Testis (tissue), 3 donors: ENCODE measurements around the gene U2AF2. TPM values are rescaled to one million over a fixed set of nuclear protein-coding genes. Genes with fewer than 3 reads are reported as not detected.
A peak's percentile ranks its signal among the peaks of the same experiment; 100 is the strongest.

ENCODE experiments used
- DNase-seq: peaks from one replicate; pipeline ENCODE4 v3.0.0-alpha.2; 2019
- H3K27ac ChIP-seq, 2 donors: fragments of 200-600 bp; sonication (generic); one replicate each; pipeline ENCODE4 v1.5.1; 2019
- H3K27me3 ChIP-seq: fragments of 200-600 bp; sonication (generic); one replicate; pipeline ENCODE4 v1.5.1; 2019
- H3K36me3 ChIP-seq: fragments of 200-600 bp; sonication (generic); one replicate; pipeline ENCODE4 v1.5.1; 2017; ENCODE audit warnings: low read depth; ENCODE audit errors: missing control alignments
- H3K4me1 ChIP-seq: fragments of 200-600 bp; sonication (generic); one replicate; pipeline ENCODE4 v1.5.1; 2019
- H3K4me3 ChIP-seq, 2 donors: fragments of 200-600 bp; sonication (generic); one replicate each; pipeline ENCODE4 v1.5.1; 2017 to 2019
- H3K9me3 ChIP-seq: fragments of 200-600 bp; sonication (generic); one replicate; pipeline ENCODE4 v1.5.1; 2017
- POLR2A ChIP-seq: fragments of 450-650 bp; IDR thresholded peaks from one replicate; pipeline ENCODE4 v1.6.1; 2017; ENCODE audit warnings: antibody characterized with exemption, mild to moderate bottlenecking, moderate library complexity
- WGBS, 2 donors: methylation state at CpG; one replicate each; pipeline ENCODE4 v1.1.5; 2018; 5-methylcytosine and 5-hydroxymethylcytosine counted together
- intact Hi-C: fragments of 100-400 bp; cut with DNase I; formaldehyde crosslinking; loops from one replicate; pipeline ENCODE4 v1.15.1; 2023; ENCODE audit warnings: low total_unique reads
- polyA plus RNA-seq: library from polyadenylated mRNA; stranded (reverse); fragments of 350-450 nt; fragmentation: Illumina TruSeq; extraction: RNeasy Lipid Tissue Mini Kit (QIAGEN cat#74804); gene quantifications from one replicate; pipeline ENCODE4 v1.2.3, GENCODE V29; 2014; ENCODE audit warnings: low read depth, low replicate concordance; ENCODE audit not compliant: insufficient read depth
- total RNA-seq, 2 donors: library from RNA; depleted of rRNA; stranded (reverse); fragments of >200 nt; gene quantifications; one replicate each; pipeline ENCODE4 v1.2.3, GENCODE V29; 2016
- TF ChIP-seq, protein P1 (sequence below), 3 experiments: fragments of 450-650 bp in 2 of 3; fragments of 200-600 bp in 1 of 3; sonication (generic) in 1 of 3; IDR thresholded peaks; one replicate each; pipeline ENCODE4 v1.5.1; 2016 to 2019; ENCODE audit warnings: antibody characterized with exemption in 3 of 3, mild to moderate bottlenecking in 2 of 3, moderate library complexity in 1 of 3

The U2AF2 gene
- total and polyA plus RNA-seq, 3 donors from 2014 or later = 163 to 281 (median 264) TPM

DNA sequence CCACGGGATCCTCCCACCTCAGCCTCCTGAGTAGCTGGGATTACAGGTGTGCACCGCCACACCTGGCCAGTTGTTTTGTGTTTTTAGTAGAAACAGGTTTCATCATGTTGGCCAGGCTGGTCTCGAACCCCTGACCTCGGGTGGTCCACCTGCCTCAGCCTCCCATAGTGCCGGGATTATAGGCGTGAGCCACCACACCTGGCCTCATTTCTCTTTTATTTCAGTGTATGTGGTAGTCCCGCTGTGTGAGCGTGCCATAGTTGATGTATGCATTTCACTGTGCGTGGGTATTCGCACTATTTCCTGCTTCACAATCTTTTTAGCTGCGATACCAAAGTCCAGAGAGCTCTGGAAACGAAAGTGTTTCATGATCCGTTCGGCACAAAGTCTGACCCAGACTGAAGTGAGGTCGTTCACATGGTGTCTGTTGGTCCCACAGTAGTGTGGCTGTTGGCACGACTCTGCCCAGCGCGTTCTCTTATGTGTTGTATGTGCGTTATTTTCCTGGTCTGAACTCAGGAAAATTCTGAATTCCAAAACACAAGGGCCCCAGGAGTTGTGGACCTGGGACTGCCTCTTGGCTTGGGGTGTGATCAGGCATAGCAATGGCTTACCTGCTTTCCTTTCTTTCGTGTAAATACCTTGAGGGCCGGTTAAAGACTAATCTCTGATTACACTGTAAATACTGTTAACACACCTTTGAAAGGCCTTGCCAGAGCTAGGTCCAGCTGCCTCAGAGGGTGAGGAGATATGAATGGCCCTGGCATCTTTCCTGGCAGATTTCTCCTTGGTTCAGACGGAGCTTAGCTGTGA, 28.8 kb downstream of the U2AF2 start:
- H3K27ac ChIP-seq = no peak overlapping the region
- intact Hi-C loops = no loop called here
- WGBS, 2 donors = 78 to 90% methylated on average over 22 of the region's 22 CpGs
- DNase-seq = no peak
- H3K4me3 ChIP-seq = no peak overlapping the region
- H3K27me3 ChIP-seq = no peaks in the 10 kb centered on the region
- no peaks in the 10 kb centered on the region for H3K9me3 ChIP-seq
- H3K36me3 ChIP-seq = no peaks in the 10 kb centered on the region
- TF ChIP-seq, protein P1, sequence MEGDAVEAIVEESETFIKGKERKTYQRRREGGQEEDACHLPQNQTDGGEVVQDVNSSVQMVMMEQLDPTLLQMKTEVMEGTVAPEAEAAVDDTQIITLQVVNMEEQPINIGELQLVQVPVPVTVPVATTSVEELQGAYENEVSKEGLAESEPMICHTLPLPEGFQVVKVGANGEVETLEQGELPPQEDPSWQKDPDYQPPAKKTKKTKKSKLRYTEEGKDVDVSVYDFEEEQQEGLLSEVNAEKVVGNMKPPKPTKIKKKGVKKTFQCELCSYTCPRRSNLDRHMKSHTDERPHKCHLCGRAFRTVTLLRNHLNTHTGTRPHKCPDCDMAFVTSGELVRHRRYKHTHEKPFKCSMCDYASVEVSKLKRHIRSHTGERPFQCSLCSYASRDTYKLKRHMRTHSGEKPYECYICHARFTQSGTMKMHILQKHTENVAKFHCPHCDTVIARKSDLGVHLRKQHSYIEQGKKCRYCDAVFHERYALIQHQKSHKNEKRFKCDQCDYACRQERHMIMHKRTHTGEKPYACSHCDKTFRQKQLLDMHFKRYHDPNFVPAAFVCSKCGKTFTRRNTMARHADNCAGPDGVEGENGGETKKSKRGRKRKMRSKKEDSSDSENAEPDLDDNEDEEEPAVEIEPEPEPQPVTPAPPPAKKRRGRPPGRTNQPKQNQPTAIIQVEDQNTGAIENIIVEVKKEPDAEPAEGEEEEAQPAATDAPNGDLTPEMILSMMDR (IDR thresholded peaks at IDR 0.05) = no peak
- TF ChIP-seq POLR2A = no peak
- H3K4me1 ChIP-seq = peaks cover 51% of the 10 kb centered on the region

DNA sequence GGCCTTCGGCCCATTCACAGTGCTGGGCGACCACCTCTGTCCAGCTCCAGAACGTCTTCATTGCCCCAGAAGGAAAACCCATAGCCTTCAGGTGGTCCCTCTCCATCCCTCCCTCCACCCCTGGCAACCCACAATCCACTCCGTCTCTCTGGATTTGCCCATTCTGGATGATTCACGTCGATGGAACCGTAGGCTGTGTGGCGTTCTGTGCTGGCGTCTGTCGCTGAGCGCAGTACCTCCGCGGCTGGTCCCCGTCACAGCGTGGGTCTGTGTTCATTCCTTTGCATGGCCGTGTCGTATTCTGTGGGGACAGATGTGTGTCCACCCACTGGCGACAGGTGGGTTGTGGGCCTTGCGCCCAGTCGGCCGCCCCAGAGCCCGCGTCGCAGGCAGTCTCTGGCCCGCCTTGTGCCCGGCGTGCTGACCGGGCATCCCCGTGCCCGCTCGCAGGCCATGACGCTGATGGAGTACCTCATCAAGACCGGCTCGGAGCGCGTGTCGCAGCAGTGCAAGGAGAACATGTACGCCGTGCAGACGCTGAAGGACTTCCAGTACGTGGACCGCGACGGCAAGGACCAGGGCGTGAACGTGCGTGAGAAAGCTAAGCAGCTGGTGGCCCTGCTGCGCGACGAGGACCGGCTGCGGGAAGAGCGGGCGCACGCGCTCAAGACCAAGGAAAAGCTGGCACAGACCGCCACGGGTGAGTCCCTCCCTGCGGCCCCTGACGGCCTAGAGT, 30.3 kb downstream of the U2AF2 start:
- H3K36me3 ChIP-seq = no peaks in the 10 kb centered on the region
- H3K4me3 ChIP-seq = no peak overlapping the region
- no peak for DNase-seq
- WGBS, 2 donors = 94% methylated on average over 56 to 60 of the region's 60 CpGs
- intact Hi-C loops = no loop called here
- no peaks in the 10 kb centered on the region for H3K9me3 ChIP-seq
- no peak for TF ChIP-seq POLR2A
- TF ChIP-seq, protein P1 (IDR thresholded peaks at IDR 0.05) = no peak
- H3K4me1 ChIP-seq = peaks cover 48% of the 10 kb centered on the region
- no peak overlapping the region for H3K27ac ChIP-seq
- H3K27me3 ChIP-seq = no peaks in the 10 kb centered on the region

DNA sequence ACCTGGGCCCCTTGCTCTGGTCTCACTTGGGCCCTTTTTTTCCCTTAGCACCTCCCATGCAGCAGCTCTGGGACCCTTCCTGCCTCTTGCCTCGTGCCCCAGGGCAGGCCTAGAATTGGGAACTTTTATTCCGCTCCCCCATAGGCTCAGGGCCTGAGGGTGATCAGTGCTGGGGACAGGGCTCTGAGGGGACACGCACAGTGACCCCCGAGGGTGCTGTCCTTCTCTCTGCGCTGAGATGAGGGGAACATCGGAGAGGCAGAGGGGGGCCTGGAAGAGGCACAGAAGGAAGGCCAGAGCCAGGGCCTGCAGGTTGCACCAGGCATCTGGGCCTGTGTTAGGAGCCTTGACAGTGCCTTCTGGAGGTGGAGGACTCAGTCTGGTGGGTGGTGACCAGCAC, 30.9 kb downstream of the U2AF2 start:
- intact Hi-C loops = no loop called here
- TF ChIP-seq POLR2A = no peak
- TF ChIP-seq, protein P1 (IDR thresholded peaks at IDR 0.05) = no peak
- H3K36me3 ChIP-seq = no peaks in the 10 kb centered on the region
- H3K4me3 ChIP-seq = no peak overlapping the region
- peaks cover 41% of the 10 kb centered on the region for H3K4me1 ChIP-seq
- no peak for DNase-seq
- no peaks in the 10 kb centered on the region for H3K27me3 ChIP-seq
- 93% methylated on average over 5 to 6 of the region's 6 CpGs for WGBS, 2 donors
- H3K27ac ChIP-seq = peak overlapping the region in 1 of 2 donors; percentile 11
- no peaks in the 10 kb centered on the region for H3K9me3 ChIP-seq

DNA sequence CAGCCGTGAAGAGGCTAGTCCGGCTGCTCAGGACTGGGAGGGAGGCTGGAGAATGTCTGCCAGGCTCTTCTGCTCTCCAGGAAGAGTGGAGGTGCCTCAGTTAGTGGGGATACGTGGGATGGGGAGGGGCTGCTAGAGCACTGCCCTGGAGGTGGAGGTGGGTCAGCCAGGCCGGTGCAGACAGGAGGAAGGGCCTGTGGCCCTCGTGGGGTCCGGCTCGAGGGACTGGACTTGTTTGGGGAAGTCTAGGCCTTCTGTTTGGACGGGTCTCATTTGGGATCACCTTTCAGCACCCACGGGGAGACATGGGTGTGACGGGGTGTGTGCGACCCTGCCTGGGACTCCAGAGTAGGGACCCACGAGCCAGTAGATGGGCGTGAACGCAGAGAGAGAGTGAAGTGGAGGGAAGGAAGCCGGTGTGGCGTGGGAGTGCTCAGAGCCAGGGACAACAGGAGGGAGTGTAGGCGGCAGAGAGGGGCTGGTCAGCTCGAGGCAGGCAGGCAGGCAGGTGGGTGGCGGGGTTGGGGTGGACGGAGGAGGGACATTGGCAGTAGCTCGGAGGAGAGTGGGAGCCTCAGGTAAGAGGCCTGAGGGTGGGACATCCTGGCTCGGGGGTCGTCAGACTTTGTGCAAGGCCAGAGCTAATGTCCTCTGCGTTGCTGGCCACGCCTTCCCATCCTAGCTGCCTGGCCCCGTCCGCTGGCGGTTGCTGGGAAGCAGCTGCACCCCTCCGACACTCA, 31.6 kb downstream of the U2AF2 start:
- no peak overlapping the region for H3K27ac ChIP-seq
- intact Hi-C loops = no loop called here
- no peak for TF ChIP-seq POLR2A
- TF ChIP-seq, protein P1 (IDR thresholded peaks at IDR 0.05) = no peak
- H3K36me3 ChIP-seq = no peaks in the 10 kb centered on the region
- 72 to 84% methylated on average over 28 to 29 of the region's 29 CpGs for WGBS, 2 donors
- H3K4me1 ChIP-seq = peaks cover 34% of the 10 kb centered on the region
- H3K9me3 ChIP-seq = no peaks in the 10 kb centered on the region
- no peak overlapping the region for H3K4me3 ChIP-seq
- no peaks in the 10 kb centered on the region for H3K27me3 ChIP-seq
- peak; percentile 63 for DNase-seq
